Suprapubic skin (tissue), 4 donors: ENCODE results near the gene IGF2R. TPM values are rescaled to one million over a fixed set of nuclear protein-coding genes. Genes with fewer than 3 reads are reported as not detected.
"Not testable (repeated sequence)": the region's sequence is repeated elsewhere in the genome, so short reads cannot be mapped to it uniquely, and the experiment has no call there.

Experiments
- DNase-seq, 2 donors: peaks; one replicate each; pipeline ENCODE4 v3.0.0-alpha.2; 2019; ENCODE audit warnings: low spot score in 2 of 2
- H3K27ac ChIP-seq: fragments of 200-600 bp; sonication (generic); one replicate; pipeline ENCODE4 v1.5.1; 2019
- H3K27me3 ChIP-seq: fragments of 200-600 bp; sonication (generic); one replicate; pipeline ENCODE4 v1.5.1; 2019
- H3K36me3 ChIP-seq: fragments of 200-600 bp; sonication (generic); one replicate; pipeline ENCODE4 v1.5.1; 2019
- H3K4me1 ChIP-seq: fragments of 200-600 bp; sonication (generic); one replicate; pipeline ENCODE4 v1.5.1; 2019
- H3K4me3 ChIP-seq: fragments of 200-600 bp; sonication (generic); one replicate; pipeline ENCODE4 v1.5.1; 2019; ENCODE audit warnings: mild to moderate bottlenecking
- H3K9me3 ChIP-seq: fragments of 200-600 bp; sonication (generic); one replicate; pipeline ENCODE4 v1.5.1; 2019
- EP300 ChIP-seq: sonication (generic); formaldehyde crosslinking; IDR thresholded peaks from one replicate; pipeline ENCODE4 v1.6.1; 2017; ENCODE audit warnings: antibody characterized with exemption
- POLR2A ChIP-seq, 2 donors: fragments of 450-650 bp; IDR thresholded peaks; one replicate each; pipeline ENCODE4 v1.6.1; 2017; ENCODE audit warnings: antibody characterized with exemption in 2 of 2, mild to moderate bottlenecking in 2 of 2, moderate library complexity in 2 of 2
- POLR2AphosphoS5 ChIP-seq, 3 donors: sonication (generic); formaldehyde crosslinking; IDR thresholded peaks; one replicate each; pipeline ENCODE4 v1.6.1; 2017; ENCODE audit warnings: antibody characterized with exemption in 3 of 3
- WGBS: methylation state at CpG from one replicate; pipeline ENCODE4 v1.1.5; 2018; 5-methylcytosine and 5-hydroxymethylcytosine counted together
- total RNA-seq, 4 donors: library from RNA; depleted of rRNA; stranded (reverse); fragments of >200 nt; gene quantifications; one replicate each; pipeline ENCODE4 v1.1.0, GENCODE V29; 2016
- TF ChIP-seq, protein P1 (sequence below), 2 donors: fragments of 200-600 bp in 1 of 2; fragments of 450-650 bp in 1 of 2; sonication (generic) in 1 of 2; IDR thresholded peaks; one replicate each; pipeline ENCODE4 v1.5.1; 2016 to 2019; ENCODE audit warnings: antibody characterized with exemption in 2 of 2, mild to moderate bottlenecking in 1 of 2, moderate library complexity in 1 of 2

The IGF2R gene
- total RNA-seq, 4 donors from 2014 or later = 58.2 to 137 (median 90.6) TPM

DNA sequence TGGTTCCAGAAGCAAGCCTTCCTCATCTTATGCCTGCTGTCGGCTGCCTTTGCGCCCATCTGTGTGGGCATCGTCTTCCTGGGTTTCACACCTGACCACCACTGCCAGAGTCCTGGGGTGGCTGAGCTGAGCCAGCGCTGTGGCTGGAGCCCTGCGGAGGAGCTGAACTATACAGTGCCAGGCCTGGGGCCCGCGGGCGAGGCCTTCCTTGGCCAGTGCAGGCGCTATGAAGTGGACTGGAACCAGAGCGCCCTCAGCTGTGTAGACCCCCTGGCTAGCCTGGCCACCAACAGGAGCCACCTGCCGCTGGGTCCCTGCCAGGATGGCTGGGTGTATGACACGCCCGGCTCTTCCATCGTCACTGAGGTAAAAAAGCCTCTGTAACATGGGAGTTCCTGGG lies 153.1 kb downstream of the IGF2R start:
- Histone ChIP-seq H3K27me3 (no peaks in the 10 kb centered on the region), H3K4me3 (no peak overlapping the region), H3K36me3 (peaks cover 3% of the 10 kb centered on the region), H3K9me3 (no peaks in the 10 kb centered on the region), H3K4me1 (no peaks in the 10 kb centered on the region), H3K27ac (no peak overlapping the region)
- 93% methylated on average over 11 of the region's 14 CpGs for WGBS
- TF ChIP-seq, protein P1, sequence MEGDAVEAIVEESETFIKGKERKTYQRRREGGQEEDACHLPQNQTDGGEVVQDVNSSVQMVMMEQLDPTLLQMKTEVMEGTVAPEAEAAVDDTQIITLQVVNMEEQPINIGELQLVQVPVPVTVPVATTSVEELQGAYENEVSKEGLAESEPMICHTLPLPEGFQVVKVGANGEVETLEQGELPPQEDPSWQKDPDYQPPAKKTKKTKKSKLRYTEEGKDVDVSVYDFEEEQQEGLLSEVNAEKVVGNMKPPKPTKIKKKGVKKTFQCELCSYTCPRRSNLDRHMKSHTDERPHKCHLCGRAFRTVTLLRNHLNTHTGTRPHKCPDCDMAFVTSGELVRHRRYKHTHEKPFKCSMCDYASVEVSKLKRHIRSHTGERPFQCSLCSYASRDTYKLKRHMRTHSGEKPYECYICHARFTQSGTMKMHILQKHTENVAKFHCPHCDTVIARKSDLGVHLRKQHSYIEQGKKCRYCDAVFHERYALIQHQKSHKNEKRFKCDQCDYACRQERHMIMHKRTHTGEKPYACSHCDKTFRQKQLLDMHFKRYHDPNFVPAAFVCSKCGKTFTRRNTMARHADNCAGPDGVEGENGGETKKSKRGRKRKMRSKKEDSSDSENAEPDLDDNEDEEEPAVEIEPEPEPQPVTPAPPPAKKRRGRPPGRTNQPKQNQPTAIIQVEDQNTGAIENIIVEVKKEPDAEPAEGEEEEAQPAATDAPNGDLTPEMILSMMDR (IDR thresholded peaks at IDR 0.05) = no peak
- no peak for TF ChIP-seq EP300
- no peak for TF ChIP-seq POLR2A (IDR thresholded peaks at IDR 0.05)
- no peak for TF ChIP-seq POLR2AphosphoS5 (IDR thresholded peaks at IDR 0.05)
- DNase-seq = no peak

DNA sequence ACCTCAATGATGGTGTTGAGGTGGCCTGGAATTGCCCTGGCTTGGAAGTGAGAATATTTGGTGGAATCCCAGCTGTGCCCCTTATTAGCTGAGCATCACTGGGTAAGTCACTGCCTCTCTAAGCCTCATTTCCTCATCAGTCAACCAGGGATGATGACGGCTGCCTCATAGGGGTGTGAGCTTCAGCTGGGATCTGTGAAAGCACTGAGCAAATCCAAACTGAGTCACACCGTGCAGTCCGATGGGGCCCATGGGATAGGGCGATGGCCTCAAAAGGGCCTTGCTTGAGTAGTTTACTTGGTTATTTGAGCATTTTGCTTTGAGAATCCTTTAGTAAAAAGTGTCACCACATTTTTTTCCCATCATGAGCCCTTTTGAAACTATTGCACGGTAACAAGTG lies 153.9 kb downstream of the IGF2R start:
- no peak for DNase-seq
- TF ChIP-seq, protein P1 (IDR thresholded peaks at IDR 0.05) = no peak
- TF ChIP-seq POLR2A (IDR thresholded peaks at IDR 0.05) = no peak
- no peak for TF ChIP-seq EP300
- no peak for TF ChIP-seq POLR2AphosphoS5 (IDR thresholded peaks at IDR 0.05)
- WGBS = 96% methylated on average over 3 of the region's 5 CpGs
- H3K36me3 ChIP-seq = no peaks in the 10 kb centered on the region
- H3K4me3 ChIP-seq = no peak overlapping the region
- H3K4me1 ChIP-seq = no peaks in the 10 kb centered on the region
- H3K9me3 ChIP-seq = no peaks in the 10 kb centered on the region
- H3K27ac ChIP-seq = no peak overlapping the region
- H3K27me3 ChIP-seq = no peaks in the 10 kb centered on the region

DNA sequence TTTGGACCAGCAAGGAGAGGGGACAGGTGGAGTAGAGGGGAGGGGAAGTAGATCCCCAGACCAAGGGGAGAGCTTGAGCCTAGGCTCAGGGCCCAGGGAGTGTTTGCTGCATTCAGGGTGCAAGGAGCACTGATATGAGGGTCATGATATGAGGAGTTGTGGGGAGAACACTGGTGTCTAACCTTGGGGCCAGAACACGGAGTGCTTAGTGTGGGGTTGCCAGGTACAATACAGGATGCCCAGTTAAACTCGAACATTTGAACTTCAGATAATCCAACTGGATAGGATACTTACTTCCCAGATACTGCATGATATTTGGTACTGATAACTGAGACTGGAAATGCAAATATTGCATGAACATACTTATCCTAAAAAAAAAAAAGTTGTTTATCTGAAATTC lies 155.1 kb downstream of the IGF2R start:
- Histone ChIP-seq H3K4me3 (no peak overlapping the region), H3K4me1 (no peaks in the 10 kb centered on the region)

DNA sequence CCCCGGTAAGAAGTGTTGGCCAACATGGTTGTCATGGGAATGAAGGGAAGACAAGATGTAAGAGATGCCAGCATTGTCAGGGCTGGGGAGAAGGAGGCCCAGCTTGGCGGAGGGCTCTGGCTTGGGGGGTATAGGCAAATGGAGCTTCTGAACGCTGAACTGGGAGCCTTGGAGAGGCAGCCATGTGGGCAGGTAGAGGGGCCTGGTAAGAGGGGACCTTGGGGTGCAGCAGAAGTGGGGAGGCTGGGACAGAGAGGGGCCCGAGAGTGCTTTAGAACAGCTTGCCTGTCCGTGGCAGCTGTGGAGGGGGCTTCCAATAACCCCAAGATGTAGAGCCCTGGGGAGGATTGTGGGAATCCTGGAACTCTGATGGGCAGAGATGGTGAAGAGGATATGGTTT lies 155.7 kb downstream of the IGF2R start:
- no peak overlapping the region for H3K27ac ChIP-seq
- DNase-seq = no peak
- no peaks in the 10 kb centered on the region for H3K36me3 ChIP-seq
- TF ChIP-seq EP300 (no peak), POLR2A (IDR thresholded peaks at IDR 0.05) (no peak), POLR2AphosphoS5 (IDR thresholded peaks at IDR 0.05) (no peak)
- TF ChIP-seq, protein P1 (IDR thresholded peaks at IDR 0.05) = no peak
- H3K4me1 ChIP-seq = no peaks in the 10 kb centered on the region
- H3K9me3 ChIP-seq = no peaks in the 10 kb centered on the region
- H3K27me3 ChIP-seq = no peaks in the 10 kb centered on the region
- no peak overlapping the region for H3K4me3 ChIP-seq
- WGBS = 96% methylated on average over 5 of the region's 5 CpGs

More for the DNA sequence above, 155.1 kb downstream of the IGF2R start:
- H3K36me3 ChIP-seq = no peaks in the 10 kb centered on the region
- H3K27ac ChIP-seq = no peak overlapping the region
- H3K27me3 ChIP-seq = no peaks in the 10 kb centered on the region
- TF ChIP-seq POLR2AphosphoS5 (IDR thresholded peaks at IDR 0.05) (no peak), EP300 (no peak), POLR2A (IDR thresholded peaks at IDR 0.05) (no peak)
- TF ChIP-seq, protein P1 (IDR thresholded peaks at IDR 0.05) = no peak
- H3K9me3 ChIP-seq = no peaks in the 10 kb centered on the region
- DNase-seq = no peak
- 97% methylated on average over 2 of the region's 2 CpGs for WGBS

DNA sequence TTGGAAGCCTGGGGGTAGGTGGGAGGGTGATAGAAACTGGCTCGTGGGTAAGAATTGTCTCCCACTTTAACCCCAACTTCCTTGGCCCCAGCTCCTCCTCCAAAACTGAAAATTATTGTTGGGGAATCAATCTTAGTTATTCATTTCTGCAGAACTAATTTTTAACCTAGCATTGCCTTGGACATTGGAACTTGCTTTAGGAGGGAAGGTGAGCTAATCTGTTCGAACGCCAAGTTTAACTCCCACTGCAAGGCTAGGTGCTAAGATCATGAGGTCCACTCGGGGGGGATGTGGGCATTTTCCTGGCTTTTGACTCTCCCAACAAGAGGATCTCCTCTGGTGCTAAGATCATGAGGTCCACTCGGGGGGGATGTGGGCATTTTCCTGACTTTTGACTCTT lies 156.2 kb downstream of the IGF2R start:
- H3K27me3 ChIP-seq, H3K27ac ChIP-seq, H3K4me1 ChIP-seq, DNase-seq, H3K9me3 ChIP-seq, H3K36me3 ChIP-seq, H3K4me3 ChIP-seq: not testable (repeated sequence)
- 92% methylated on average over 5 of the region's 5 CpGs for WGBS
